Choroid plexus epithelial cell (primary cell): ENCODE measurements around the gene CHERP.
"Not testable (repeated sequence)": the region's sequence is repeated elsewhere in the genome, so short reads cannot be mapped to it uniquely, and the experiment has no call there.

Source experiments
- DNase-seq: peaks from one replicate; pipeline ENCODE4 v3.0.0-alpha.2; 2010; ENCODE audit warnings: low read depth
- H3K4me3 ChIP-seq: 2 replicates; pipeline ENCODE4 v1.5.1; 2011; ENCODE audit warnings: low read depth, mild to moderate bottlenecking, control low read depth, low read length, moderate library complexity
- TF ChIP-seq, protein P1 (sequence below): conservative IDR thresholded peaks from 2 replicates; pipeline ENCODE4 v1.5.1; 2011; ENCODE audit warnings: low read depth, mild to moderate bottlenecking, control low read depth, inconsistent platforms, low read length, moderate library complexity

The CHERP gene

DNA sequence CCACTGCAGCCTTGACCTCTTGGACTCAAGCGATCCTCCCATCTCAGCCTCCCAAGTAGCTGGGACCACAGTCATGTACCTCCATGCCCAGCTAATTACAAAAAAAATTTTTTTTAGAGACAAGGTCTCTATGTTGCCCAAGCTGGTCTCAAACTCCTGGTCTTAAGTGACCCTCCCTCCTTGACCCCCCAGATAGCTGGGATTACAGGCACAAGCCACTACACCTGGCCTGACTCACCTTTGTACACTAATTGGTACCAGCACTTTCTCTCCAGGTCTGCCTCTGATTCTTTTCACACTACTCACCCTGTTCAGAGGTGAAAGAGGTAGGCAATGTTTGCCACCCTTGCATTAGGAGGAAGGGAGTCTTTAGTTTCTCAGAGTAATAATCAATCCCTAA is 64.9 kb downstream of the CHERP start:
- no peak overlapping the region for H3K4me3 ChIP-seq
- TF ChIP-seq, protein P1, sequence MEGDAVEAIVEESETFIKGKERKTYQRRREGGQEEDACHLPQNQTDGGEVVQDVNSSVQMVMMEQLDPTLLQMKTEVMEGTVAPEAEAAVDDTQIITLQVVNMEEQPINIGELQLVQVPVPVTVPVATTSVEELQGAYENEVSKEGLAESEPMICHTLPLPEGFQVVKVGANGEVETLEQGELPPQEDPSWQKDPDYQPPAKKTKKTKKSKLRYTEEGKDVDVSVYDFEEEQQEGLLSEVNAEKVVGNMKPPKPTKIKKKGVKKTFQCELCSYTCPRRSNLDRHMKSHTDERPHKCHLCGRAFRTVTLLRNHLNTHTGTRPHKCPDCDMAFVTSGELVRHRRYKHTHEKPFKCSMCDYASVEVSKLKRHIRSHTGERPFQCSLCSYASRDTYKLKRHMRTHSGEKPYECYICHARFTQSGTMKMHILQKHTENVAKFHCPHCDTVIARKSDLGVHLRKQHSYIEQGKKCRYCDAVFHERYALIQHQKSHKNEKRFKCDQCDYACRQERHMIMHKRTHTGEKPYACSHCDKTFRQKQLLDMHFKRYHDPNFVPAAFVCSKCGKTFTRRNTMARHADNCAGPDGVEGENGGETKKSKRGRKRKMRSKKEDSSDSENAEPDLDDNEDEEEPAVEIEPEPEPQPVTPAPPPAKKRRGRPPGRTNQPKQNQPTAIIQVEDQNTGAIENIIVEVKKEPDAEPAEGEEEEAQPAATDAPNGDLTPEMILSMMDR = no peak
- DNase-seq = no peak

GRCh38 chr19:16476401-16476800 is 65.8 kb downstream of the CHERP start:
- no peak for DNase-seq
- TF ChIP-seq, protein P1 = no peak
- no peak overlapping the region for H3K4me3 ChIP-seq

GRCh38 chr19:16473875-16474392 is 68.3 kb downstream of the CHERP start:
- no peak for DNase-seq
- H3K4me3 ChIP-seq = no peak overlapping the region
- TF ChIP-seq, protein P1 = no peak

DNA sequence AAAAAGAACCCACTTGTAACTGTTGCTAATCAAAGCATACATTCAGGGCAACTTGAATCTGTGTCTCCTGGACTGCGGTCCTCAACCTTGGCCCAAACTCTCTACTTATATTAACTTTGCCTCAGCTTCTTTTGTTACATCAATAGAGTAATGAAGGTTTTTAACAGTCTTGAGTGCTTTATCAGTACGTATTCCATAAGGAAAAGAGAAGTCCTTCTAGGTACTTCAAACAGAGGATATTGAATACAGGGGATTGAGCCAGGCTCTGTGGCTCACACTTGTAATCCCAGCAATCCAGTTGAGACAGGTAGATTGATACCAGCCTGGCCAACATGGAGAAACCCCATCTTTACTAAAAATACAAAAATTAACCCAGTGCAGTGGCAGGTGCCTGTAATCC is 69.2 kb downstream of the CHERP start:
- no peak overlapping the region for H3K4me3 ChIP-seq
- TF ChIP-seq, protein P1 = no peak
- no peak for DNase-seq

DNA sequence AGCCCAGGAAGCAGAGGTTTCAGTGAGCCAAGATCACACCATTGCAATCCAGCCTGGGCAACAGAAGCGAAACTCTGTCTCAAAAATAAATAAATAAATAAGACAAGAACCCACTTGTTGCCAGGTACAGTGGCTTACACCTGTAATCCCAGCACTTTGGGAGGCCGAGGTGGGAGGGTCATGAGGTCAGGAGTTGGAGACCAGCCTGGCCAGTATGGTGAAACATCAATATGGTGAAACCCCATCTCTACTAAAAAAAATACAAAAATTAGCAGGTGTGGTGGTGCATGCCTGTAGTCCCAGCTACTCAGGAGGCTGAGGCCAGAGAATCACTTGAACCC is 69.7 kb downstream of the CHERP start:
- H3K4me3 ChIP-seq = peak overlapping the region; percentile 67
- DNase-seq = not testable (repeated sequence)

GRCh38 chr19:16470911-16471811 is 71.1 kb downstream of the CHERP start:
- TF ChIP-seq, protein P1 = no peak
- DNase-seq = peak; percentile 71
- H3K4me3 ChIP-seq = peak overlapping the region; percentile 77

DNA sequence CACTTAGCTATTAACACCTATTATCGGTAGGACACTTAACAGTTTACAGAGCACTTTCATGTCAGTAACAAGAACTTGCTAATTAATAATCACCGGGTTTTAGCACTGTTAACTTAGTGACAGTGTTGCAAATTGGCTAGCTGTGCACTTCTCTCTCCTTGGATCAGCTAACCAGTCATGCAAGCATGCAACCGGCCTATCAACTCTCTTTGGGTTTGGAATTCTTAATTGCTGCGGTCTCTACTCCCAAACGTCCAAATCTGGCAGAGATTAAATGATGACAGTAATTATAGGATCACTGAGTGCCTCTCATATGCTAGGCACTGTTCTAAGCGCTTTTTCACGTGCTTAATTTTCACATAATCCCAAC is 71.7 kb downstream of the CHERP start:
- no peak for DNase-seq
- TF ChIP-seq, protein P1 = no peak
- H3K4me3 ChIP-seq = peak overlapping the region; percentile 77
